GM12878 (cell line): ENCODE data around the gene RBP3. TPM values are rescaled to one million over a fixed set of nuclear protein-coding genes. Genes with fewer than 3 reads are reported as not detected.

Source experiments
- ATAC-seq: fragments of 200-7000 bp; cut with Tn5 transposase; 3 replicates; pipeline ENCODE4 v1.9.1; 2020; ENCODE audit warnings: mild to moderate bottlenecking, moderate library complexity
- BruUV-seq: library from RNA; stranded (reverse); fragments of 400-500 nt; replicated peaks from 2 replicates; lab custom pipeline; 2021; lab: Mats Ljungman, UMichigan
- CTCF ChIA-PET: fragments of 300-600 bp; sonication (Branson Sonifier 250); formaldehyde crosslinking; extraction: SDS; loops from one replicate; lab custom pipeline; 2021; ENCODE audit warnings: inconsistent platforms; lab: Yijun Ruan, JAX
- POLR2A ChIA-PET: fragments of 350-600 bp; formaldehyde crosslinking; extraction: SDS; loops from one replicate; lab custom pipeline; 2021; ENCODE audit warnings: inconsistent platforms; lab: Charles Lee
- RAD21 ChIA-PET: fragments of 300-600 bp; sonication (Branson Sonifier 250); formaldehyde crosslinking; loops from one replicate; lab custom pipeline; 2023; ENCODE audit warnings: antibody characterized with exemption; ENCODE audit not compliant: unreplicated experiment; lab: Charles Lee
- SMC1A ChIA-PET: fragments of 300-600 bp; sonication (Branson Sonifier 250); formaldehyde crosslinking; loops from one replicate; lab custom pipeline; 2023; ENCODE audit not compliant: unreplicated experiment, uncharacterized antibody; lab: Charles Lee
- DNase-seq: peaks from one replicate; pipeline ENCODE4 v3.0.0-alpha.2; 2011; ENCODE audit warnings: low read depth, low spot score
- FAIRE-seq: peaks from 3 replicates; lab custom pipeline; 2011; peaks lifted over from hg19 to GRCh38; lab: Jason Lieb, UNC
- H2AFZ ChIP-seq: 2 replicates; pipeline ENCODE4 v1.6.0; 2011; ENCODE audit warnings: low read depth, low read length, control low read depth; ENCODE audit not compliant: control insufficient read depth
- H3K27ac ChIP-seq: 2 replicates; pipeline ENCODE4 v1.5.1; 2011; ENCODE audit warnings: control low read depth; ENCODE audit not compliant: control insufficient read depth, insufficient read depth
- H3K27me3 ChIP-seq, 2 experiments: replicated peaks in 1 of 2; 2 replicates each; pipeline versions ENCODE4 v1.6.0 to v1.6.1; 2011; ENCODE audit warnings: low read length in 1 of 2; ENCODE audit not compliant: control insufficient read depth in 2 of 2, insufficient read depth in 2 of 2
- H3K36me3 ChIP-seq, 2 experiments: 2 replicates each; pipeline ENCODE4 v1.5.1; 2011; ENCODE audit warnings: low read length in 1 of 2; ENCODE audit not compliant: control insufficient read depth in 2 of 2, insufficient read depth in 2 of 2
- H3K4me1 ChIP-seq: 2 replicates; pipeline ENCODE4 v1.6.1; 2011; ENCODE audit warnings: mild to moderate bottlenecking, low read length, moderate library complexity, mixed read lengths; ENCODE audit not compliant: control insufficient read depth, insufficient read depth
- H3K4me2 ChIP-seq: 2 replicates; pipeline ENCODE4 v1.6.0; 2011; ENCODE audit warnings: control low read depth; ENCODE audit not compliant: control insufficient read depth, insufficient read depth
- H3K4me3 ChIP-seq: fragments of 200-600 bp; sonication (generic); 2 replicates; pipeline ENCODE4 v1.5.1; 2016
- H3K79me2 ChIP-seq: 2 replicates; pipeline ENCODE4 v1.6.0; 2011; ENCODE audit warnings: low read length; ENCODE audit not compliant: control insufficient read depth, insufficient read depth
- H3K9ac ChIP-seq: 2 replicates; pipeline ENCODE4 v1.8.0; 2011; ENCODE audit warnings: low read length, control low read depth, mixed read lengths; ENCODE audit not compliant: control insufficient read depth, insufficient read depth
- H3K9me3 ChIP-seq: replicated peaks from 3 replicates; pipeline ENCODE4 v1.5.1; 2011; ENCODE audit warnings: mild to moderate bottlenecking, low read length; ENCODE audit not compliant: control insufficient read depth, insufficient read depth
- H4K20me1 ChIP-seq: 2 replicates; pipeline ENCODE4 v1.6.0; 2011; ENCODE audit not compliant: control insufficient read depth, insufficient read depth
- ATF2 ChIP-seq: IDR thresholded peaks from 2 replicates; pipeline ENCODE4 v1.6.1; 2012; ENCODE audit warnings: low read length, inconsistent platforms
- BCL11A ChIP-seq: IDR thresholded peaks from 2 replicates; pipeline ENCODE4 v1.6.1; 2011; ENCODE audit warnings: low read depth, low read length
- BHLHE40 ChIP-seq, 2 experiments: fragments of 450-650 bp in 1 of 2; IDR thresholded peaks; 2 replicates each; pipeline ENCODE4 v1.6.1; 2011 to 2017; ENCODE audit warnings: low read depth in 2 of 2, borderline replicate concordance in 1 of 2, improper control_type of control experiment in 1 of 2, low read length in 1 of 2, mild to moderate bottlenecking in 1 of 2
- CBX5 ChIP-seq: sonication (generic); IDR thresholded peaks from 2 replicates; pipeline ENCODE4 v1.6.1; 2016; ENCODE audit warnings: low read depth, moderate library complexity, mild to moderate bottlenecking, inconsistent platforms
- EGR1 ChIP-seq, 2 experiments: IDR thresholded peaks; 1 replicate in 1 of 2; 2 replicates in 1 of 2; pipeline ENCODE4 v1.6.1; 2011 to 2012; ENCODE audit warnings: low read depth in 2 of 2, low read length in 2 of 2, borderline replicate concordance in 1 of 2, mild to moderate bottlenecking in 1 of 2, moderate library complexity in 1 of 2
- ETV6 ChIP-seq, 2 experiments: fragments of 450-650 bp in 1 of 2; IDR thresholded peaks in 1 of 2; conservative IDR thresholded peaks in 1 of 2; 2 replicates each; pipeline ENCODE4 v1.6.1; 2014; ENCODE audit warnings: antibody characterized with exemption in 1 of 2, borderline replicate concordance in 1 of 2, low read depth in 1 of 2, mild to moderate bottlenecking in 1 of 2, moderate library complexity in 1 of 2
- JUNB ChIP-seq: IDR thresholded peaks from 2 replicates; pipeline ENCODE4 v1.6.1; 2016; ENCODE audit warnings: antibody characterized with exemption, mild to moderate bottlenecking
- KLF5 ChIP-seq: fragments of 450-650 bp; IDR thresholded peaks from 2 replicates; pipeline ENCODE4 v1.6.1; 2014; ENCODE audit warnings: mild to moderate bottlenecking; ENCODE audit not compliant: partially characterized antibody
- MAX ChIP-seq: IDR thresholded peaks from 2 replicates; pipeline ENCODE4 v1.6.1; 2012; ENCODE audit warnings: low read depth, low read length, improper control_type of control experiment
- MEF2B ChIP-seq: fragments of 450-650 bp; IDR thresholded peaks from 2 replicates; pipeline ENCODE4 v1.6.1; 2018; ENCODE audit warnings: mild to moderate bottlenecking, moderate library complexity; ENCODE audit not compliant: partially characterized antibody, poor library complexity, severe bottlenecking
- WGBS: methylation state at CpG from one replicate; pipeline ENCODE4 v1.1.6; 2016; ENCODE audit warnings: low lambda C conversion rate; ENCODE audit not compliant: insufficient replicate concordance, insufficient coverage; ENCODE audit errors: missing lambda C conversion rate; 5-methylcytosine and 5-hydroxymethylcytosine counted together
- in situ Hi-C: fragments of 300-500 bp; cut with MboI; formaldehyde crosslinking; loops from 9 replicates; pipeline ENCODE4 v1.14.3; 2018; ENCODE audit warnings: mixed read lengths
- intact Hi-C: fragments of 100-400 bp; cut with micrococcal nuclease; formaldehyde crosslinking; loops from one replicate; pipeline ENCODE4 v1.14.2; 2022; ENCODE audit not compliant: unreplicated experiment
- polyA plus RNA-seq, 11 experiments: library from polyadenylated mRNA; depleted of rRNA in 4 of 11; unstranded in 6 of 11; stranded (reverse) in 5 of 11; fragments of >200 nt; fragmentation: Nextera tagmentation in 4 of 11; fragmentation: Illumina TruSeq in 1 of 11; extraction: Ambion mirVana in 4 of 11; extraction: Trizol in 1 of 11; gene quantifications; 1 replicate in 1 of 11; 2 replicates in 10 of 11; pipeline versions ENCODE4 v1.2.1 to v1.2.3, GENCODE V29; 2011 to 2016; ENCODE audit warnings: inconsistent platforms in 2 of 11, missing spikeins in 2 of 11, low read depth in 1 of 11
- total RNA-seq, 4 experiments: library from RNA; depleted of rRNA in 3 of 4; stranded (reverse); fragments of >200 nt in 3 of 4; fragmentation: Illumina TruSeq in 1 of 4; extraction: Trizol in 1 of 4; gene quantifications; 2 replicates each; pipeline versions ENCODE4 v1.2.1 to v1.2.3, GENCODE V29; 2013 to 2021
- TF ChIP-seq, protein P1 (sequence below): IDR thresholded peaks from 2 replicates; pipeline ENCODE4 v1.6.1; 2011; ENCODE audit warnings: borderline replicate concordance, low read depth, mild to moderate bottlenecking, moderate library complexity, low read length; ENCODE audit not compliant: insufficient read depth, poor library complexity, severe bottlenecking

Gene RBP3
- total and polyA plus RNA-seq, 10 of the 15 experiments (the other 5 are each of a cell fraction or from before 2014, with no cell fraction given), result not detected

DNA sequence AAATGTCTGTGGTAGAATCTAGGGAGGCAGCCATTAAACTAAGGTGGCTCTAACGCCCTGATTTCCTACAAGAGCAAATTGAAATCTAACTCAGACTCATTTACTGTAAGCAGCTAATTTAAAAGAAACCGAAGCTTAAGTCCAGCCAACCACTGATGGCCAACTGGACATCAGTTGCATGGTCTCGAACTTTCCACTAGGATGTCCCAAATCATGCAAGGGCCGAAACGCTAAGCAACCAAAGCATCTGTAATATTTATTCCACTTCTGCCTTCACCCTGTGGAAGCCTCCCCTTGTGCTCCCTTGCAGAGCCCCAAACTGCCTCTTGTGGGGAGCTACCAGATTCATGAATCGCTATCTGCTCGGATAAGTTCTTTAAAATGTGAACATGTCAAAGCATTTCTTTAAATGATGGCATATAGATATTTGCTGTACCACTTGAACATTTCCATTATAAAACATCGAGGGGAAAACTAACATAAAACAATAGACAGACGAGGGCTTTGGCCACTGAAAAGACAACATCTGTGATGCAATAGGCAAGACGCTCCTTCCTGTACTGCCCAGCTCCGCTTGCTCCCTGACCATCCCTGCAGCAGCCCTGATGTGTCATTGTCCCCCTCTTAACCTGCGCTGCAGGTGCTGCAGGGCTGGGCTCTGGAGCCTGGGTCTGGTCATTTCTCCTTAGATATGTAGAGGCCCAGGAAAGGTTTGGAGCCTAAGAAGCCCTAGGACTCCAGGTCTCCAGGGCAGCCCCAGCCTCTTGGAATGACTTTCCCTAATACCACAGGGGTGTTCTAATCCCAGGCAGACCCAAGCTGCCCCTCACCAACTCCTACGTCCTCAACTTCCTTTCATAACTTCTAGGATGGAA, 2.9 kb upstream of the RBP3 start:
- H3K9me3 ChIP-seq, result no peaks in the 10 kb centered on the region
- H3K79me2 ChIP-seq, result no peaks in the 10 kb centered on the region
- no peaks in the 10 kb centered on the region for H4K20me1 ChIP-seq
- no TSS peak for BruUV-seq
- no peaks in the 10 kb centered on the region for H3K36me3 ChIP-seq
- H3K4me3 ChIP-seq, result no peak overlapping the region
- FAIRE-seq (no peak), ATAC-seq (no peak), DNase-seq (no peak)
- no peaks in the 10 kb centered on the region for H3K4me1 ChIP-seq
- intact Hi-C loops, result no loop called here
- ChIA-PET POLR2A (no interaction called here), SMC1A (no interaction called here), CTCF (interaction anchor here (1.1 to 1.2 kb wide), 2 partner anchors 17 to 297 kb away, joined by 3 read pairs; no protein-coding TSS in a partner anchor), RAD21 (no interaction called here)
- in situ Hi-C loops, result no loop called here
- no peaks in the 10 kb centered on the region; a peak in 1 of 4 replicates for H3K27me3 ChIP-seq
- 34% methylated on average over 13 of the region's 13 CpGs for WGBS
- H3K27ac ChIP-seq, result no peak overlapping the region
- H2AFZ ChIP-seq, result no peak overlapping the region
- TF ChIP-seq KLF5 (no peak), JUNB (no peak), ATF2 (no peak), BCL11A (no peak), CBX5 (no peak), MEF2B (no peak), MAX (no peak), EGR1 (IDR thresholded peaks at IDR 0.05; ENCODE audit: borderline replicate concordance in 1 of 2, low read depth in 2 of 2, low read length in 2 of 2) (no peak), BHLHE40 (IDR thresholded peaks at IDR 0.05; ENCODE audit: borderline replicate concordance in 1 of 2, low read depth in 2 of 2, low read length in 1 of 2) (no peak), ETV6 (conservative IDR thresholded peaks at IDR 0.05 in 1 of 2, IDR thresholded peaks at IDR 0.05 in 1 of 2; ENCODE audit: borderline replicate concordance in 1 of 2, low read depth in 1 of 2) (no peak)
- TF ChIP-seq, protein P1, sequence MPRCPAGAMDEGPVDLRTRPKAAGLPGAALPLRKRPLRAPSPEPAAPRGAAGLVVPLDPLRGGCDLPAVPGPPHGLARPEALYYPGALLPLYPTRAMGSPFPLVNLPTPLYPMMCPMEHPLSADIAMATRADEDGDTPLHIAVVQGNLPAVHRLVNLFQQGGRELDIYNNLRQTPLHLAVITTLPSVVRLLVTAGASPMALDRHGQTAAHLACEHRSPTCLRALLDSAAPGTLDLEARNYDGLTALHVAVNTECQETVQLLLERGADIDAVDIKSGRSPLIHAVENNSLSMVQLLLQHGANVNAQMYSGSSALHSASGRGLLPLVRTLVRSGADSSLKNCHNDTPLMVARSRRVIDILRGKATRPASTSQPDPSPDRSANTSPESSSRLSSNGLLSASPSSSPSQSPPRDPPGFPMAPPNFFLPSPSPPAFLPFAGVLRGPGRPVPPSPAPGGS, result no peak
- no peak overlapping the region for H3K4me2 ChIP-seq
- no peak overlapping the region for H3K9ac ChIP-seq
